ENCODE data around the gene AQP2.

- no peak for TF ChIP-seq EZH2 (IDR thresholded peaks at IDR 0.05; ENCODE audit: borderline replicate concordance, low read length)
- TF ChIP-seq CTCF (IDR thresholded peaks at IDR 0.05; ENCODE audit: low read length) = no peak
These were observed 10.8 kb downstream of the AQP2 start, which contains the start of gene AQP5 for GRCh38 chr12:49961111-49961922.

Measured in OCI-LY1 (cell line).